ENCODE data around the gene UGP2.
"Not testable (repeated sequence)": the region's sequence is repeated elsewhere in the genome, so short reads cannot be mapped to it uniquely, and the experiment has no call there.

The UGP2 gene

GRCh38 chr2:63840785-63841253 lies 877 bp upstream of the UGP2 start:
- DNase-seq: peak; percentile 98

- peak; percentile 69 for DNase-seq
Observed at GRCh38 chr2:63842149-63843061, 709 bp downstream of the UGP2 start.

- no peak for DNase-seq
Observed at GRCh38 chr2:63843093-63843492, 1.4 kb downstream of the UGP2 start.

GRCh38 chr2:63843791-63844190 lies 2.1 kb downstream of the UGP2 start:
- no peak for DNase-seq

- DNase-seq: no peak
Observed at GRCh38 chr2:63844616-63845015, 2.9 kb downstream of the UGP2 start.

GRCh38 chr2:63845866-63846265 lies 4.2 kb downstream of the UGP2 start:
- DNase-seq: no peak

- peak; percentile 50 for DNase-seq
Observed at GRCh38 chr2:63846487-63846886, 4.8 kb downstream of the UGP2 start.

GRCh38 chr2:63847571-63847970 lies 5.9 kb downstream of the UGP2 start:
- DNase-seq: not testable (repeated sequence)

GRCh38 chr2:63849381-63850203 lies 7.9 kb downstream of the UGP2 start:
- peak; percentile 77 for DNase-seq

- no peak for DNase-seq
Observed at GRCh38 chr2:63850204-63850571, 8.5 kb downstream of the UGP2 start.

GRCh38 chr2:63850649-63851048 lies 9.0 kb downstream of the UGP2 start:
- DNase-seq: no peak

- DNase-seq: no peak
Observed at GRCh38 chr2:63851691-63852311, 10.1 kb downstream of the UGP2 start.

- DNase-seq: no peak
Observed at GRCh38 chr2:63853527-63854310, 12.0 kb downstream of the UGP2 start.

GRCh38 chr2:63855418-63856302 lies 14.0 kb downstream of the UGP2 start:
- no peak for DNase-seq

GRCh38 chr2:63856303-63856603 lies 14.6 kb downstream of the UGP2 start:
- no peak for DNase-seq

GRCh38 chr2:63858291-63858690 lies 16.6 kb downstream of the UGP2 start:
- DNase-seq: no peak

GRCh38 chr2:63861220-63861822 lies 19.6 kb downstream of the UGP2 start:
- peak; percentile 67 for DNase-seq

GRCh38 chr2:63862806-63863205 lies 21.1 kb downstream of the UGP2 start:
- peak; percentile 25 for DNase-seq

- no peak for DNase-seq
Observed at GRCh38 chr2:63863707-63864106, 22.0 kb downstream of the UGP2 start.

- DNase-seq: peak; percentile 51
Observed at GRCh38 chr2:63865159-63865799, 23.6 kb downstream of the UGP2 start.
